GM08714 (cell line): ENCODE data around the gene E4F1.

Source experiments
- H3K4me3 ChIP-seq: fragments of 200-500 bp; sonication (Bioruptor generic); 2 replicates; pipeline ENCODE4 v1.5.1; 2014; ENCODE audit warnings: mild to moderate bottlenecking, low read length, inconsistent platforms
- ZNF274 ChIP-seq: IDR thresholded peaks from 2 replicates; pipeline ENCODE4 v1.6.1; 2012; ENCODE audit warnings: mild to moderate bottlenecking, low read depth, low read length

Gene E4F1, protein sequence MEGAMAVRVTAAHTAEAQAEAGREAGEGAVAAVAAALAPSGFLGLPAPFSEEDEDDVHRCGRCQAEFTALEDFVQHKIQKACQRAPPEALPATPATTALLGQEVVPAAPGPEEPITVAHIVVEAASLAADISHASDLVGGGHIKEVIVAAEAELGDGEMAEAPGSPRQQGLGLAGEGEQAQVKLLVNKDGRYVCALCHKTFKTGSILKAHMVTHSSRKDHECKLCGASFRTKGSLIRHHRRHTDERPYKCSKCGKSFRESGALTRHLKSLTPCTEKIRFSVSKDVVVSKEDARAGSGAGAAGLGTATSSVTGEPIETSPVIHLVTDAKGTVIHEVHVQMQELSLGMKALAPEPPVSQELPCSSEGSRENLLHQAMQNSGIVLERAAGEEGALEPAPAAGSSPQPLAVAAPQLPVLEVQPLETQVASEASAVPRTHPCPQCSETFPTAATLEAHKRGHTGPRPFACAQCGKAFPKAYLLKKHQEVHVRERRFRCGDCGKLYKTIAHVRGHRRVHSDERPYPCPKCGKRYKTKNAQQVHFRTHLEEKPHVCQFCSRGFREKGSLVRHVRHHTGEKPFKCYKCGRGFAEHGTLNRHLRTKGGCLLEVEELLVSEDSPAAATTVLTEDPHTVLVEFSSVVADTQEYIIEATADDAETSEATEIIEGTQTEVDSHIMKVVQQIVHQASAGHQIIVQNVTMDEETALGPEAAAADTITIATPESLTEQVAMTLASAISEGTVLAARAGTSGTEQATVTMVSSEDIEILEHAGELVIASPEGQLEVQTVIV

DNA sequence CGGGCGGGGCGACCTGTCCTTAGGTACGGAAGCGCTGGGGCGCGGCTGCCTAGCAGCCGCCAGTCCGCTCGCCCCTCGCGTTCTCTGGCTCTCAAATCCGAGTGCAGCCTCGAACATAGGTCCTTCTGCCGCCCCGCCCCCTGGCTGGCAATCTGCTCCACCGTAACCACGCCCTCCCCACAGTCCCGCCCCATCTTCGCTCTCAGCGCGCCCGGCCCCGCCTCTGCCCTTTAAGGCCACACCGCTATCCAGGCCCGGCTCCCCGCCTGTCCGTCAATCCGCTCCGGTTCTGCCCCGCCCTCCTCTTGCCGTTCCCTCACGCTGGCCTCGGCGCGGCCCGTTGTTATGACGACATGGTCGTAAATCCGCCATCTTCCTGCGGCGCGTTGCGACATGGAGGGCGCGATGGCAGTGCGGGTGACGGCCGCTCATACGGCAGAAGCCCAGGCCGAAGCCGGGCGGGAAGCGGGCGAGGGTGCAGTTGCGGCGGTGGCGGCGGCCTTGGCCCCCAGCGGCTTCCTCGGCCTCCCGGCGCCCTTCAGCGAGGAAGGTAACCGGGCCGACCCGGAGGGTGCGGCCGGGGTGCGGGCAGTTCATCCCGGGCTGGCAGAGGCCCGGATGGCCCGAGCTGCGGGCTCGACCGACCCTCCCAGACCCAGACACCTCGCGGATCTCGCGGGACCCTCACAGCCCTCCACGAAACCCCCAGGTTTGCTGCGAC is at the start of gene E4F1:
Gene E4F1 (plus strand): TSS at position 371 of the 721 bp plus-strand sequence. CDS start 23 bp downstream, at position 394.
- no peak for TF ChIP-seq ZNF274
- peak within 1 kb of the TSS; percentile 88 for H3K4me3 ChIP-seq

DNA sequence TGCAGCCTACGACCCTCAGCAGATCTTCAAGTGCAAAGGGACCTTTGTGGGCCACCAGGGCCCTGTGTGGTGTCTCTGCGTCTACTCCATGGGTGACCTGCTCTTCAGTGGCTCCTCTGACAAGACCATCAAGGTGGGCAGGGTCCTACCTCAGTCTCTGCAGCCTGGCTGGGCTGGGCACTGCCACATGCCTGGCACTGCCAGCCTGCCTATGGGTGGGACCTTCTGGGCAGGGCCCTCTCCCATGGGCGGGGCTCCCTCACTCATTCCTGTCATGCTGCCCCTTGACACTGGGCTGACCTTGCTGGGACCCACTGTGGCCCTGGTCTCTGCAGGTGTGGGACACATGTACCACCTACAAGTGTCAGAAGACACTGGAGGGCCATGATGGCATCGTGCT is 49.5 kb upstream of the E4F1 start:
- H3K4me3 ChIP-seq = no peak overlapping the region
- TF ChIP-seq ZNF274 = no peak

DNA sequence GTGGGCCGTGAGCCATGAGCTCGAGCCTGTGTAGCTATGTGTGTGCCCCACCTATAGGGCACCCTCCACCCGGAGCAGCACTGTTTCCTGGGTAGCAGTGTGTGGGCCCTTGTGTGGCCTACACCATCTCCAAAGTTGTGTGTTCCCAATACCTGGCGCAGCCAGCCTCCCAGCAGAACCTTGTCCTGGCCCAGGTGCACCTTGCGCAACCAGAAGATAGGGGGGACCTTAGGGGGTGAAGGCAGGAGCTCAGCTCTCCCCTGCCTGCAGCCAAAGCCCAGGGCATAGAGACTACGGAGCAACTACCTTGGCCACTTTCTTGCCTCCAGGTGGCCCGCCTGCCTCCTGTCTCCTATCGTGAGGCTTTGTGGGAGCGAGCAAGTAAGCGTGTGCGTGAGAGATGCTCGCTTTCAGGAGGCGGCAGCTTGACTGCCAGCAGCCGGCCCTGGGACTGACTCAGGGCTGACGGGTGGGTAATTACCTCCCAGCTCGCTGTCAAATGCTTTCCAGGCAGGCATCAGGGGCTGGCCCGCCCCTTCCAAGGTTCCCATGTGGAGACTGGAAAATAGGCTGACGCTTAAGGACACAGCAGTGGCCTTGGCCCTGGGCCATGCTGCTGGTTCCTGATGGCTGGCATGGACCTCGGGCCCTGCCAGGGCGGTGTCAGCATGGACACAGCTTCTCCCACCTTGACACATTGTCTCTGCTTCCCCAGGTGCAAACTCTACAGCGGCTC is 48.8 kb upstream of the E4F1 start:
- H3K4me3 ChIP-seq = no peak overlapping the region
- no peak for TF ChIP-seq ZNF274

DNA sequence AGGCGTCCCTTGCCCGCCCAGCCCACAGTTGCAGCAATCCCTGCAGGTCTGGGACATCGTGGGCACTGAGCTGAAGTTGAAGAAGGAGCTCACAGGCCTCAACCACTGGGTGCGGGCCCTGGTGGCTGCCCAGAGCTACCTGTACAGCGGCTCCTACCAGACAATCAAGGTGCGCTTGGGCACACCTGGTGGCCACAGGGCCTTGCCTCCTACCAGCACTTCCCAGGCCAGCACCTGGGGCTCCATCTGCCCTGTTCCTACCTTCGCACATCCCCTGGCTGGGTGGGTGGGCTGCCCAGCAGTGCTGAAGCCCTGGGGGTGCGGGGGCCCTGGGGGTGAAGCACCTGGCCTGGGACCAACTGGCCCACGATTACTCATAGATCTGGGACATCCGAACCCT is 47.9 kb upstream of the E4F1 start:
- TF ChIP-seq ZNF274 = no peak
- H3K4me3 ChIP-seq = no peak overlapping the region

DNA sequence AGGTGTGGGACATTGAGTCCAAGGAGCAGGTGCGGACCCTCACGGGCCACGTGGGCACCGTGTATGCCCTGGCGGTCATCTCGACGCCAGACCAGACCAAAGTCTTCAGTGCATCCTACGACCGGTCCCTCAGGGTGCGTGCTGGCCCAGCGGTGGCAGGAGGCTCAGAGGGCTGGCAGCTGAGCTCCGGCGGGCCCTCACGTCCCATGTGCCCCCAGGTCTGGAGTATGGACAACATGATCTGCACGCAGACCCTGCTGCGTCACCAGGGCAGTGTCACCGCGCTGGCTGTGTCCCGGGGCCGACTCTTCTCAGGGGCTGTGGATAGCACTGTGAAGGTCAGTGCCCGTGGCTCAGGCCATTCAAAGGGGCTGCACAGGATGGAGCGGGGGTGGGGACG is 47.3 kb upstream of the E4F1 start:
- no peak for TF ChIP-seq ZNF274
- no peak overlapping the region for H3K4me3 ChIP-seq

DNA sequence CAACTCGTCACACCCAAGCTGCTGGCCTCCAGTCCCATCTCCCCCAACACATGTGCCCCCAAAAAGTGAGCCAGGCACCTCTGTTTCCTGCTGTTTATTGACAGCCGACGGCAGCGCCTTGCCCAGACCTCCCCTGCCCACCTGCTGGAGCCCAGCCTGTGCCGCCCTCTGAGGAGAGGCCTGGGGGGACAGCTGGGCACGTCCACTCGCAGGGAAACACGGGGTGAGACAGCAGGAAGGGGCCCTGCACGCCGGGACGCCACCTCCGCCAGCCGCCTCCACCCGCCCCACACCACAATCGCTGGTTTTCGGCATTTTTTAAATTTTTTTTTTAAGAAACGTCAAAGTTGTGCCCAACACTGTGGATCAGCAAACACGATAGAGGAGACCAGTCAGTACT is 46.3 kb upstream of the E4F1 start:
- TF ChIP-seq ZNF274 = no peak
- no peak overlapping the region for H3K4me3 ChIP-seq

DNA sequence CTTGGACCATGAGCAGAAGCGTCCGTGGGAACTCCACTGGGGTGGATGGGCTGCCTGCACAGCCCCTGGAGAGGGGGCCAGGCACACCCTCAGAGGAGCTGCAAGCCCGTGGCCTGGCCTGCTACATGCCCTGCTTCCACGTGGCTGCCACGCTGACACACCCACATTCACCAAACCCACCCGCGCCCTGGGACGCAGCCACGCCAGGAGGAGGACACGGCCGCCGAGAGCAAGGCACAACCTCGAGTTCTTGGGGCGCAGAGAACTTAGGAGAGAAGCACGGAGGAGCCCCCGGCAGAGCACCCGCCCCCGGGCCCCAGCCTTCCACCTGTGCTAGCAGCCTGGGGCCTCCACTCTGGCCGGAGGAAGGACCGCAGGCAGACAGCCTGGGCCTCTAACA is 45.8 kb upstream of the E4F1 start:
- no peak for TF ChIP-seq ZNF274
- no peak overlapping the region for H3K4me3 ChIP-seq

DNA sequence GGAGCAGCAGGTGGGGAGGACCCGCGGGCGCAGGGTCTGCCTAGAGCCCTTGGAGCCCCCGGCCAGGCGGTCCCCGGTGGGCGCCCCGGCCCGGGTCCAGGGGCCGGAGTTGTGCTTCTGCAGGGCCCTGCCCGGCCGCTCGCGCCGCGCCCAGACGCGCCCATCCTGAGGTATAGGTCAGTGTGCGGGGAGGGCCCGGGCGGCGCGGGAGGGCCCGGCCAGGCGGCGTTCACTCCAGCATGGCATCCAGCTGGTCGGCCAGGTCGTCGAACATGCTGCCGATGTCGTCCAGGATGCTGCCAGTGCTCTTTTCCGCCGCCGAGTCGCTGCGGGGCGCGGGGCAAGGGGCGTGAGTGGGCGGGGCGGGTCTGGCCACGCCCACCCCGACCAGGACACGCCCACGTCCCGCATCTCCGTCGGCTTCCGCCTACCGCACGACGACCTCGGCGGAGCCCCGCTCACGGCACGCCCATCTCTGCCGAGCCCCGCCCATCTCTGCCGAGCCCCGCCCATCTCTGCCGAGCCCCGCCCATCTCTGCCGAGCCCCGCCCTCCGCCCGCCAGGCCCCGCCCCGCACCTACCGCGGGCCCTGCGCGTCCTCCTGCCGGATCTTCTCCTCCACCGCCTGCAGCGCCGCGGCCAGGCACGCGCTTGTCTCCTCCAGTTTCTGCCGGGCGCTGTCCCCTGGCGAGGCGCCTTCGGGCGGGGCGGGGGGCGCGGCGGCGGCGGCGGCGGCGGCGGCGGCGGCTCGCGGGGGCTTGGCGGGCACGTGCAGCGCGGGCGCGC is 44.9 kb upstream of the E4F1 start:
- TF ChIP-seq ZNF274 = no peak
- H3K4me3 ChIP-seq = no peak overlapping the region

DNA sequence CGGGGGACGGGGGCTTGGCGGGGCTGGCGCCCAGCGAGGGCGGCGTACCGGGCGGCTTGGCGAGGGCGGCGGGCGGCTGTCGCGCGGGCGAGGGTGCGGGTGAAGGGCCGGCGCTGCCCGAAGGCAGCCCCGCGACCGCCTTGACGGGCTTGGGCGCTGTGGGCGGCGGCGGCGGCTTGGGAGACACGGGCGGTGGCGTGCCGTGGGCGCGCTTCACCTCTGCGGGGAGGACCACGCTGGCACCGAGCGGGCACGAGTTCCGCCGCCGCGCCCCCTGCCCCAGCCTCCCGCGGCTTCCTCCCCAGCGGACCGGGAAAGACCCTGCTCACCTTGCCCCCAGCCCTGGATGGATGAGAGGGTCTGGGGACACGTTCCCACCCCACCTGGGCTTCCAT is 44.3 kb upstream of the E4F1 start:
- no peak for TF ChIP-seq ZNF274
- no peak overlapping the region for H3K4me3 ChIP-seq

DNA sequence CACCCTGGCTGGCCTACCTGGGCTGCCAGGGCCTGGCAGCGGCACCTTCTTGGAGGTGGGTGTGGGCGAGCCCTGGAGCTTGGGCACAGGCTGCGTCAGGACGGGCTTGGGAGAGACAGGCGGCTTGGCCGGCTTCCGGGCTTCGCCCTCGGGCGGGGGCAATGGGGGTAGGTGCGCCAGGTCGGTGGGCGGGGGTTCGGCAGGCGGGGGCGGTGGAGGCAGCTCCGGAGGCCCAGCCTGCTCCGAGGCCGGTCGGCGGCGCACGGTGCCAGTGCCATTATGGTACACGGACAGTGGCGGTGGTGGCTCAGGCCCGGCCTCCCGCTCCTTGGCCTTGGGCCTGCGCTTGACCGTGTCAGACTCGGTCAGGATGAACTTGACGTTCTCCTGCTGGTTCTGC is 43.8 kb upstream of the E4F1 start:
- H3K4me3 ChIP-seq = no peak overlapping the region
- TF ChIP-seq ZNF274 = no peak

DNA sequence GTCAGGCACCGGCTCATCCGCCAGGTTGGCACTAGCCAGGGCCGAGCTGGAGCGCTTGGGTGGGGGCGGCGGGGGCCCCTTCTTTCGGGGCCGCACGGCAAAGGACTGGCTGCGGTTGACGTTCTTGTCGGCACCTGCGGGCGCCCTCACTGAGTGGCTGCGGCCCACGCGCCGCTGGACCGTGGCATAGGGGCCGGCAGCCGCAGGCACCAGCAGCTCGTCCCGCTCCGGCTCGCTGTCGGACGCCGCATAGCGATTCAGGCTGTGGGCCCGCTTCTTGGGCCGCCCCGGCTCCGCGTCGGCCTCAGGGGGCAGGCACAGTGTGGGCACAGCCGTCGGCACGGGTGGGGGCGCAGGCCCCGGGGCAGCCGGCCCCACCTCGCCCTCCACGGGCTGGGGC is 42.9 kb upstream of the E4F1 start:
- no peak overlapping the region for H3K4me3 ChIP-seq
- no peak for TF ChIP-seq ZNF274

DNA sequence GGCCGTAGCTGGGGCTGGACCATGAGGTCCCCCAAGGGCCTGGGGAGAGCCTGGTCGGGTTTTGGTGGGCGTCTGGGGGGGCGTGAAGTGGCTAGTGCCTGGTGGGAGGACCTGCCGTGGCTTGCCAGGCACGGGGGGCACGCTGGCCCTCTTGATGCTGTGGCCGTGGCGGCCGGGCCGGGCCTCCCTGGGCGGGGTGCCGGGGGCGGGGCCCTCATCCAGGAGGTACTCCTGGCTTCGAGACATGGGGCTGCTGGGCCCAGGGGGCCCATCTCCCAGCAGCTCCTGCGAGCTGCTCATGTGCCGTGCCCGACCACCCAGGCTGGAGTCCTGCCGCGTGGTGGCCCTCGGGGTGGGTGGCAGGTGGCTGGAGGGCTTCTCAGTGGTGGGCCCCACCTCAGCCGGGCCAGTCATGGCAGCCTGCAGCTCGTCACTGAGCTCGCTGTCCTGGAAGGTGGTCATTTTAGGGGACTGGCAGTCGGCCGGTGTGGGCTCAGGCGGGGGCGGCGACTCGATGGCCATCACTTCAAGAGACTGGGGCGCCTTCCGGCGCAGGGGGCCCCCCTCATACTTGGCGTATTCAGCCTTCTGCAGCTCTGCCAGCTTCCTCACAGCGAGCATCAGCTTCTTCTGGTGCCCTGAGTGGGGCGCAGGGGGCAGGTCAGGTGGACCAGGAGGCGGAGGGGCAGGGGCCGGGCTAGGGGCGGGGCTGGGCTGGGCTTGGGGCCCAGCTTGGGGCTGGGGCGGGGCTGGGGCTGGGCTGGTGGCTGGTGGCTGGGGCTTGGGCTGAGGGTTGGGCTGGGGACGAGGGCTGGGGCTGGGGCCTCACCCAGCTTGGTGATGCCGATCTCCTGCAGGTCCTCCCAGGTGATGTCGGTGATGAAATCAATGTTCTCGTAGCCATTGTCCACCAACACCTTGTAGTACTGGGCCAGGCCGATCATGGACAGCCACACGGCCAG is 42.1 kb upstream of the E4F1 start:
- no peak overlapping the region for H3K4me3 ChIP-seq
- no peak for TF ChIP-seq ZNF274
